GM10847 (cell line): ENCODE measurements around the gene CDC25B.
A peak's percentile ranks its signal among the peaks of the same experiment; 100 is the strongest.

Experiments used
- POLR2A ChIP-seq: IDR thresholded peaks from 2 replicates; pipeline ENCODE4 v1.6.1; 2011; ENCODE audit not compliant: insufficient read length; ENCODE audit errors: extremely low read depth

CDC25B gene

GRCh38 chr20:3775457-3776108 is 20.5 kb upstream of the CDC25B start:
- no peak for TF ChIP-seq POLR2A

GRCh38 chr20:3777381-3777715 is 18.8 kb upstream of the CDC25B start:
- TF ChIP-seq POLR2A = no peak

- no peak for TF ChIP-seq POLR2A
Observed at GRCh38 chr20:3777716-3778629, 18.1 kb upstream of the CDC25B start.

- no peak for TF ChIP-seq POLR2A
Observed at GRCh38 chr20:3778976-3779375, 17.1 kb upstream of the CDC25B start.

- no peak for TF ChIP-seq POLR2A
Observed at GRCh38 chr20:3781153-3781910, 14.8 kb upstream of the CDC25B start, which contains the start of gene SPEF1. Gene SPEF1 (minus strand): TSS chr20:3781448. CDS start chr20:3781287, 161 bp downstream.

GRCh38 chr20:3782597-3782996 is 13.5 kb upstream of the CDC25B start:
- no peak for TF ChIP-seq POLR2A

GRCh38 chr20:3783068-3783489 is 13.0 kb upstream of the CDC25B start:
- TF ChIP-seq POLR2A = no peak

- TF ChIP-seq POLR2A = no peak
Observed at GRCh38 chr20:3783511-3784195, 12.5 kb upstream of the CDC25B start.

- no peak for TF ChIP-seq POLR2A
Observed at GRCh38 chr20:3784216-3784853, 11.8 kb upstream of the CDC25B start.

- TF ChIP-seq POLR2A = no peak
Observed at GRCh38 chr20:3784863-3785239, 11.3 kb upstream of the CDC25B start.

GRCh38 chr20:3785240-3786125 is 10.6 kb upstream of the CDC25B start:
- TF ChIP-seq POLR2A = no peak

GRCh38 chr20:3786126-3786484 is 10.0 kb upstream of the CDC25B start:
- TF ChIP-seq POLR2A = no peak

GRCh38 chr20:3786665-3787323 is 9.3 kb upstream of the CDC25B start, which contains the start of gene CENPB:
Gene CENPB (minus strand): TSS chr20:3786740. CDS start chr20:3786483, 257 bp downstream.
- peak; percentile 61 for TF ChIP-seq POLR2A
